Measurements from ENCODE around the gene MTMR3. TPM values are rescaled to one million over a fixed set of nuclear protein-coding genes. Genes with fewer than 3 reads are reported as not detected.

MTMR3 gene
- total RNA-seq, 1 donor from 2014 or later, result 35.4 TPM

DNA sequence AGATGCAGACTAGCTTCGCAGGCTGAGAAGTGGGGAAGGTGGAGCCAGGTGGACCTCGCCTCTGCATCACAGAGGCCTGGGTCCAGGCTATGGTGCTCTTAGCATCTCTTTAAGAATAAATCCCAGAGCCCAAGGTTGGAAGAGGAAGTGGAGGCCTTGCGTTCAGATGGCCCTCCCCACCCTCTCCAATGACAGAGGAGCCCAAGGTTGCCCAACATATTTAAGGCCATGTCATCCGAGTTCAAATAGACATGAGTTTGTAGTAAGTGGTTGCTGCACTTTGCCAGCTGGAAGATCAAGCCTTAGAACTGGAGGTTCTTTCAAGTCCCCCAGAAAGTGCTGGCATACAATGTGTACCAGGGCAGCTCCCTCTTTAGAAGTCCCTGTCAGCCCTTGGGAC is 150.2 kb downstream of the MTMR3 start:
- H3K4me1 Mint-ChIP-seq, result peaks cover 2% of the 10 kb centered on the region

GRCh38 chr22:30033901-30034300 is 150.9 kb downstream of the MTMR3 start:
- Histone ChIP-seq H3K4me1 (no peaks in the 10 kb centered on the region), H2AFZ (replicated peaks) (no peak overlapping the region), H3K9me3 (ENCODE audit: low read depth) (no peaks in the 10 kb centered on the region), H3K27me3 (no peaks in the 10 kb centered on the region), H3K27ac (no peak overlapping the region), H4K20me1 (ENCODE audit: low read depth) (no peaks in the 10 kb centered on the region), H3K4me3 (no peak overlapping the region), H3F3A (ENCODE audit: low read depth) (peaks cover 5% of the 10 kb centered on the region), H3K36me3 (no peaks in the 10 kb centered on the region), H3K9ac (no peak overlapping the region), H3K4me2 (no peak overlapping the region), H3K79me2 (ENCODE audit: low read depth) (no peaks in the 10 kb centered on the region)
- Mint-ChIP-seq H3K36me3 (no peaks in the 10 kb centered on the region), H3K4me3 (no peak overlapping the region), H3K4me1 (peaks cover 2% of the 10 kb centered on the region), H3K27me3 (ENCODE audit: insufficient read depth, low read depth) (peaks cover 9% of the 10 kb centered on the region), H3K27ac (peak overlapping the region; percentile 87), H3K9me3 (no peaks in the 10 kb centered on the region)
- no peak for TF ChIP-seq EZH2 (IDR thresholded peaks at IDR 0.05)
- TF ChIP-seq CTCF (IDR thresholded peaks at IDR 0.05), result no peak
- no peak for TF ChIP-seq EZH2phosphoT487 (IDR thresholded peaks at IDR 0.05)
- no peak for DNase-seq (ENCODE audit: low spot score)

More for the DNA sequence above, 150.2 kb downstream of the MTMR3 start:
- Mint-ChIP-seq H3K27ac (peak overlapping the region; percentile 3), H3K9me3 (no peaks in the 10 kb centered on the region), H3K36me3 (no peaks in the 10 kb centered on the region), H3K4me3 (no peak overlapping the region), H3K27me3 (ENCODE audit: insufficient read depth, low read depth) (peaks cover 9% of the 10 kb centered on the region)
- H3K36me3 ChIP-seq, result no peaks in the 10 kb centered on the region
- no peaks in the 10 kb centered on the region for H3K79me2 ChIP-seq (ENCODE audit: low read depth)
- no peak overlapping the region for H3K27ac ChIP-seq
- H3K27me3 ChIP-seq, result no peaks in the 10 kb centered on the region
- H3K9ac ChIP-seq, result no peak overlapping the region
- no peak overlapping the region for H3K4me3 ChIP-seq
- no peak overlapping the region for H3K4me2 ChIP-seq
- DNase-seq (ENCODE audit: low spot score), result no peak
- H4K20me1 ChIP-seq (ENCODE audit: low read depth), result no peaks in the 10 kb centered on the region
- no peaks in the 10 kb centered on the region for H3K4me1 ChIP-seq
- H3K9me3 ChIP-seq (ENCODE audit: low read depth), result no peaks in the 10 kb centered on the region
- H3F3A ChIP-seq (ENCODE audit: low read depth), result peaks cover 5% of the 10 kb centered on the region
- TF ChIP-seq CTCF (IDR thresholded peaks at IDR 0.05) (no peak), EZH2phosphoT487 (IDR thresholded peaks at IDR 0.05) (no peak), EZH2 (IDR thresholded peaks at IDR 0.05) (no peak)
- H2AFZ ChIP-seq (replicated peaks), result no peak overlapping the region

DNA sequence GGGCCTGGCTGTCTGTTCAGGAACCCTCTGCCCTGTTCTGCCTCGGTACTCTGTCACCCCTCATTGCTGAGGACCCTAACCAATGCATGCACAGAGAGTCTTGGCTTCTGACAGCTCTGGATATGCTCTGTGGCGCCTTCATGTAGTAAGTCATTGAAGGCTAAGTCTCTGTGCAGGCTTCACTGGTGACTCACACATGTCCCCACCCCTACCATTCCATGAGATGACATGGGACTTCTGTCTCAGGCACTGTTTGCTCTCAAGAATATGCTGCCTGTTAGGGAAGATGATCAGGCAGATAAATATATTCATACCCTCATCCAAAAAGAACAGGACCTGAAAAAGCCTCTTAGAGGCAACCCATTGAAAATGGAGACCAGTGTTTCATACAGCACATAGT is 153.7 kb downstream of the MTMR3 start:
- no peak overlapping the region for H3K4me3 Mint-ChIP-seq
- peaks cover 2% of the 10 kb centered on the region for H3K4me1 Mint-ChIP-seq
- DNase-seq (ENCODE audit: low spot score), result no peak
- H3K79me2 ChIP-seq (ENCODE audit: low read depth), result no peaks in the 10 kb centered on the region
- no peak overlapping the region for H3K9ac ChIP-seq
- H3K36me3 Mint-ChIP-seq, result no peaks in the 10 kb centered on the region
- H3K4me2 ChIP-seq, result no peak overlapping the region
- H3K27me3 ChIP-seq, result no peaks in the 10 kb centered on the region
- H3F3A ChIP-seq (ENCODE audit: low read depth), result peaks cover 5% of the 10 kb centered on the region
- no peaks in the 10 kb centered on the region for H3K4me1 ChIP-seq
- H3K4me3 ChIP-seq, result no peak overlapping the region
- H3K36me3 ChIP-seq, result no peaks in the 10 kb centered on the region
- TF ChIP-seq EZH2 (IDR thresholded peaks at IDR 0.05) (no peak), CTCF (IDR thresholded peaks at IDR 0.05) (no peak), EZH2phosphoT487 (IDR thresholded peaks at IDR 0.05) (no peak)
- H3K9me3 Mint-ChIP-seq, result no peaks in the 10 kb centered on the region
- H2AFZ ChIP-seq (replicated peaks), result no peak overlapping the region
- no peaks in the 10 kb centered on the region for H3K9me3 ChIP-seq (ENCODE audit: low read depth)
- H3K27ac ChIP-seq, result no peak overlapping the region
- no peak overlapping the region for H3K27ac Mint-ChIP-seq
- H4K20me1 ChIP-seq (ENCODE audit: low read depth), result no peaks in the 10 kb centered on the region
- H3K27me3 Mint-ChIP-seq (ENCODE audit: insufficient read depth, low read depth), result peaks cover 9% of the 10 kb centered on the region

All from neural progenitor cell (in vitro differentiated cells).